Fibroblast of lung (primary cell): Measurements from ENCODE around the gene NT5DC1. TPM values are rescaled to one million over a fixed set of nuclear protein-coding genes. Genes with fewer than 3 reads are reported as not detected.
A peak's percentile ranks its signal among the peaks of the same experiment; 100 is the strongest.

Experiments used
- DNase-seq, 2 donors: peaks; one replicate each; pipeline versions ENCODE4 v3.0.0 to v3.0.0-alpha.2; 2010; ENCODE audit warnings: low read depth in 2 of 2
- H2AFZ ChIP-seq: 2 replicates; pipeline ENCODE4 v1.5.1; 2012; ENCODE audit warnings: low read length, control low read depth, inconsistent platforms
- H3K27ac ChIP-seq: 2 replicates; pipeline ENCODE4 v1.5.1; 2011; ENCODE audit warnings: low read length, control low read depth; ENCODE audit not compliant: insufficient read depth
- H3K27me3 ChIP-seq: 2 replicates; pipeline ENCODE4 v1.5.1; 2011; ENCODE audit warnings: mild to moderate bottlenecking, low read length; ENCODE audit not compliant: control insufficient read depth, insufficient read depth
- H3K36me3 ChIP-seq: 2 replicates; pipeline ENCODE4 v1.5.1; 2011; ENCODE audit warnings: low read length; ENCODE audit not compliant: control insufficient read depth, insufficient read depth
- H3K4me1 ChIP-seq: 2 replicates; pipeline ENCODE4 v1.5.1; 2011; ENCODE audit warnings: low read length; ENCODE audit not compliant: control insufficient read depth, insufficient read depth; ENCODE audit errors: extremely low read depth
- H3K4me2 ChIP-seq: 2 replicates; pipeline ENCODE4 v1.5.1; 2011; ENCODE audit warnings: low read length, control low read depth; ENCODE audit not compliant: insufficient read depth; ENCODE audit errors: extremely low read depth
- H3K4me3 ChIP-seq, 4 experiments: fragments of 200-600 bp in 1 of 4; sonication (generic) in 1 of 4; replicated peaks in 1 of 4; 2 replicates each; pipeline ENCODE4 v1.5.1; 2011 to 2016; ENCODE audit warnings: low read length in 4 of 4, low read depth in 3 of 4, mild to moderate bottlenecking in 3 of 4, control low read depth in 2 of 4, inconsistent platforms in 1 of 4, mixed read lengths in 1 of 4; ENCODE audit not compliant: insufficient read depth in 1 of 4; ENCODE audit errors: control extremely low read depth in 1 of 4
- H3K79me2 ChIP-seq: 2 replicates; pipeline ENCODE4 v1.5.1; 2012; ENCODE audit warnings: mild to moderate bottlenecking, low read length, inconsistent platforms; ENCODE audit not compliant: control insufficient read depth, insufficient read depth
- H3K9ac ChIP-seq: 2 replicates; pipeline ENCODE4 v1.5.1; 2011; ENCODE audit warnings: mild to moderate bottlenecking, low read length, control low read depth; ENCODE audit not compliant: insufficient read depth
- H3K9me3 ChIP-seq: 2 replicates; pipeline ENCODE4 v1.5.1; 2012; ENCODE audit warnings: low read depth, low read length; ENCODE audit not compliant: control insufficient read depth, insufficient read depth
- H4K20me1 ChIP-seq: 2 replicates; pipeline ENCODE4 v1.5.1; 2011; ENCODE audit warnings: low read length; ENCODE audit not compliant: control insufficient read depth, insufficient read depth; ENCODE audit errors: extremely low read depth
- CTCF ChIP-seq, 2 donors: IDR thresholded peaks in 1 of 2; conservative IDR thresholded peaks in 1 of 2; 1 replicate in 1 of 2; 2 replicates in 1 of 2; pipeline ENCODE4 v1.5.1; 2011 to 2012; ENCODE audit warnings: low read length in 2 of 2, control low read depth in 1 of 2, inconsistent platforms in 1 of 2, low read depth in 1 of 2, mild to moderate bottlenecking in 1 of 2
- EZH2 ChIP-seq: IDR thresholded peaks from 2 replicates; pipeline ENCODE4 v1.5.1; 2012; ENCODE audit warnings: low read length, control low read depth, mild to moderate bottlenecking; ENCODE audit errors: missing control alignments
- polyA plus RNA-seq, 2 donors: library from polyadenylated mRNA; depleted of rRNA in 1 of 2; stranded (reverse) in 1 of 2; unstranded in 1 of 2; fragments of >200 nt; gene quantifications; 2 replicates each; pipeline ENCODE4 v1.2.1, GENCODE V29; 2011 to 2012; ENCODE audit warnings: missing spikeins in 1 of 2
- total RNA-seq: library from RNA; depleted of rRNA; stranded (reverse); fragments of >200 nt; gene quantifications from 2 replicates; pipeline ENCODE4 v1.2.1, GENCODE V29; 2014

NT5DC1 gene
- total and polyA plus RNA-seq, 2 donors (not counting 1 experiment from before 2014, with no cell fraction given): 8.1 to 17.9 TPM

- no peaks in the 10 kb centered on the region for H3K27me3 ChIP-seq
- H3K9me3 ChIP-seq: no peaks in the 10 kb centered on the region
- peaks cover 2% of the 10 kb centered on the region for H3K36me3 ChIP-seq
- no peak overlapping the region for H2AFZ ChIP-seq
- H3K27ac ChIP-seq: no peak overlapping the region
- H3K4me3 ChIP-seq: peak overlapping the region in 3 of 4 experiments; percentile 96 to 99 (median 99)
- peak overlapping the region; percentile 96 for H3K4me2 ChIP-seq
- H3K4me1 ChIP-seq: peaks cover 5% of the 10 kb centered on the region
- peaks cover 38% of the 10 kb centered on the region for H3K79me2 ChIP-seq
- no peak for TF ChIP-seq CTCF (conservative IDR thresholded peaks at IDR 0.05 in 1 of 2, IDR thresholded peaks at IDR 0.05 in 1 of 2; ENCODE audit: low read depth in 1 of 2, low read length in 2 of 2)
- no peak for TF ChIP-seq EZH2
- H3K9ac ChIP-seq: no peak overlapping the region
- peak; percentile 20 to 29 for DNase-seq
- H4K20me1 ChIP-seq: no peaks in the 10 kb centered on the region
These were observed 154.7 kb downstream of the NT5DC1 start for GRCh38 chr6:116255246-116255800.

GRCh38 chr6:116256694-116257093, 156.0 kb downstream of the NT5DC1 start:
- Histone ChIP-seq H3K27me3 (no peaks in the 10 kb centered on the region), H3K36me3 (peaks cover under 1% of the 10 kb centered on the region), H3K4me3 (no peak overlapping the region), H3K27ac (no peak overlapping the region), H3K9me3 (no peaks in the 10 kb centered on the region), H3K79me2 (peaks cover 26% of the 10 kb centered on the region), H2AFZ (no peak overlapping the region), H4K20me1 (no peaks in the 10 kb centered on the region), H3K4me2 (no peak overlapping the region), H3K9ac (no peak overlapping the region), H3K4me1 (peaks cover 4% of the 10 kb centered on the region)
- TF ChIP-seq CTCF (conservative IDR thresholded peaks at IDR 0.05 in 1 of 2, IDR thresholded peaks at IDR 0.05 in 1 of 2; ENCODE audit: low read depth in 1 of 2, low read length in 2 of 2) (no peak), EZH2 (no peak)
- no peak for DNase-seq

- Histone ChIP-seq H3K4me1 (no peaks in the 10 kb centered on the region), H3K27ac (no peak overlapping the region), H2AFZ (no peak overlapping the region), H3K9me3 (no peaks in the 10 kb centered on the region), H4K20me1 (no peaks in the 10 kb centered on the region), H3K27me3 (no peaks in the 10 kb centered on the region), H3K4me3 (no peak overlapping the region), H3K4me2 (no peak overlapping the region), H3K79me2 (peaks cover 8% of the 10 kb centered on the region), H3K9ac (no peak overlapping the region), H3K36me3 (no peaks in the 10 kb centered on the region)
- DNase-seq: no peak
- no peak for TF ChIP-seq CTCF (conservative IDR thresholded peaks at IDR 0.05 in 1 of 2, IDR thresholded peaks at IDR 0.05 in 1 of 2; ENCODE audit: low read depth in 1 of 2, low read length in 2 of 2)
- no peak for TF ChIP-seq EZH2
These were observed 157.9 kb downstream of the NT5DC1 start for GRCh38 chr6:116258520-116258919.
